Endothelial cell of umbilical vein (primary cell): ENCODE results near the gene ENHO. TPM values are rescaled to one million over a fixed set of nuclear protein-coding genes. Genes with fewer than 3 reads are reported as not detected.

Source experiments
- BruUV-seq: library from RNA; stranded (reverse); fragments of 400-500 nt; replicated peaks from 2 replicates; lab custom pipeline; 2021; lab: Mats Ljungman, UMichigan
- CTCF ChIA-PET: fragments of 300-600, 350-600 bp; sonication (Branson Sonifier 250); formaldehyde crosslinking; loops from one replicate; lab custom pipeline; 2021; ENCODE audit warnings: antibody characterized with exemption, inconsistent platforms; lab: Charles Lee
- POLR2A ChIA-PET: fragments of 300-600, 350-600 bp; sonication (Branson Sonifier 250); formaldehyde crosslinking; loops from one replicate; lab custom pipeline; 2021; ENCODE audit warnings: antibody characterized with exemption, inconsistent platforms; lab: Charles Lee
- DNase-seq: peaks from one replicate; pipeline ENCODE4 v3.0.0-alpha.2; 2011; ENCODE audit warnings: low read depth, low spot score
- FAIRE-seq: peaks from 2 replicates; lab custom pipeline; 2011; peaks lifted over from hg19 to GRCh38; lab: Jason Lieb, UNC
- H2AFZ ChIP-seq: 2 replicates; pipeline ENCODE4 v1.6.0; 2012; ENCODE audit warnings: low read depth, low read length, control low read depth, inconsistent platforms
- H3K27ac ChIP-seq: 2 replicates; pipeline ENCODE4 v1.5.1; 2011; ENCODE audit warnings: low read depth, mild to moderate bottlenecking, control low read depth, low read length, moderate library complexity; ENCODE audit not compliant: insufficient read depth
- H3K27me3 ChIP-seq, 2 experiments: 2 replicates each; pipeline versions ENCODE4 v1.6.0 to v1.6.1; 2011; ENCODE audit warnings: low read length in 2 of 2, mixed read lengths in 1 of 2; ENCODE audit not compliant: control insufficient read depth in 2 of 2, insufficient read depth in 2 of 2
- H3K36me3 ChIP-seq, 2 experiments: 2 replicates in 1 of 2; 3 replicates in 1 of 2; pipeline ENCODE4 v1.5.1; 2011; ENCODE audit warnings: low read length in 2 of 2, mild to moderate bottlenecking in 1 of 2, moderate library complexity in 1 of 2; ENCODE audit not compliant: control insufficient read depth in 2 of 2, insufficient read depth in 2 of 2; ENCODE audit errors: extremely low read depth in 1 of 2
- H3K4me1 ChIP-seq: 3 replicates; pipeline ENCODE4 v1.5.1; 2011; ENCODE audit warnings: mild to moderate bottlenecking, low read length; ENCODE audit not compliant: control insufficient read depth, insufficient read depth; ENCODE audit errors: extremely low read depth
- H3K4me2 ChIP-seq: 2 replicates; pipeline ENCODE4 v1.6.1; 2011; ENCODE audit warnings: low read length, control low read depth, mixed read lengths; ENCODE audit not compliant: insufficient read depth
- H3K4me3 ChIP-seq, 3 experiments: fragments of 200-600 bp in 1 of 3; sonication (generic), shearing (Covaris generic) in 1 of 3; replicated peaks in 1 of 3; 2 replicates each; pipeline ENCODE4 v1.5.1; 2011 to 2016; ENCODE audit warnings: control low read depth in 3 of 3, low read length in 3 of 3, mild to moderate bottlenecking in 2 of 3, inconsistent platforms in 1 of 3, low read depth in 1 of 3, moderate library complexity in 1 of 3; ENCODE audit not compliant: insufficient read depth in 1 of 3
- H3K79me2 ChIP-seq: 2 replicates; pipeline ENCODE4 v1.6.0; 2012; ENCODE audit warnings: low read length, inconsistent platforms; ENCODE audit not compliant: control insufficient read depth, insufficient read depth
- H3K9ac ChIP-seq: replicated peaks from 2 replicates; pipeline ENCODE3; 2011; ENCODE audit warnings: low read length, control low read depth; ENCODE audit not compliant: insufficient read depth; ENCODE audit errors: extremely low read depth
- H3K9me1 ChIP-seq: replicated peaks from 3 replicates; pipeline ENCODE4 v1.6.0; 2011; ENCODE audit warnings: mild to moderate bottlenecking, low read length; ENCODE audit not compliant: control insufficient read depth, insufficient read depth; ENCODE audit errors: extremely low read depth
- H3K9me3 ChIP-seq: replicated peaks from 2 replicates; pipeline ENCODE4 v1.5.1; 2012; ENCODE audit warnings: low read length, inconsistent platforms; ENCODE audit not compliant: control insufficient read depth, insufficient read depth
- H4K20me1 ChIP-seq: replicated peaks from 2 replicates; pipeline ENCODE3; 2011; ENCODE audit warnings: mild to moderate bottlenecking, low read length; ENCODE audit not compliant: control insufficient read depth, insufficient read depth; ENCODE audit errors: extremely low read depth
- CTCF ChIP-seq, 2 donors: IDR thresholded peaks; 1 replicate in 1 of 2; 2 replicates in 1 of 2; pipeline ENCODE4 v1.5.1; 2011; ENCODE audit warnings: low read length in 2 of 2, mild to moderate bottlenecking in 2 of 2, moderate library complexity in 2 of 2, control low read depth in 1 of 2, inconsistent platforms in 1 of 2, low read depth in 1 of 2; ENCODE audit not compliant: insufficient read depth in 1 of 2; ENCODE audit errors: extremely low read depth in 1 of 2
- EZH2 ChIP-seq: IDR thresholded peaks from 2 replicates; pipeline ENCODE4 v1.6.1; 2012; ENCODE audit warnings: borderline replicate concordance, low read depth, mild to moderate bottlenecking, moderate library complexity, low read length, inconsistent platforms; ENCODE audit not compliant: severe bottlenecking
- FOS ChIP-seq: IDR thresholded peaks from 2 replicates; pipeline ENCODE4 v1.6.1; 2011; ENCODE audit warnings: mild to moderate bottlenecking, low read length, moderate library complexity, borderline replicate concordance; ENCODE audit not compliant: insufficient read depth
- GATA2 ChIP-seq: IDR thresholded peaks from 2 replicates; pipeline ENCODE4 v1.7.0; 2011; ENCODE audit warnings: low read depth, mild to moderate bottlenecking, moderate library complexity, mixed read lengths, low read length; ENCODE audit not compliant: insufficient read length, insufficient read depth
- JUN ChIP-seq: IDR thresholded peaks from 2 replicates; pipeline ENCODE4 v1.6.1; 2011; ENCODE audit warnings: borderline replicate concordance, low read depth; ENCODE audit not compliant: insufficient read length, insufficient read depth
- MYC ChIP-seq: IDR thresholded peaks from one replicate; pipeline ENCODE4 v1.6.1; 2011; ENCODE audit warnings: mild to moderate bottlenecking, low read depth, low read length
- POLR2A ChIP-seq: IDR thresholded peaks from 2 replicates; pipeline ENCODE4 v1.6.1; 2012; ENCODE audit warnings: low read depth, mild to moderate bottlenecking, control low read depth, low read length
- POLR2AphosphoS5 ChIP-seq: IDR thresholded peaks from 2 replicates; pipeline ENCODE4 v1.6.1; 2012; ENCODE audit warnings: low read depth, mild to moderate bottlenecking, control low read depth, low read length, moderate library complexity; ENCODE audit not compliant: insufficient read depth
- dilution Hi-C: fragments of 300-500 bp; cut with MboI; formaldehyde crosslinking; loops from one replicate; pipeline ENCODE4 v1.15.0; 2019; ENCODE audit warnings: low sequenced_read_pairs; ENCODE audit not compliant: extremely low pct_ligation_motif_present
- intact Hi-C: fragments of 100-400 bp; cut with micrococcal nuclease; formaldehyde crosslinking; loops from one replicate; pipeline ENCODE4 v1.10.0; 2022
- polyA plus RNA-seq, 4 experiments: library from polyadenylated mRNA; depleted of rRNA in 3 of 4; stranded (reverse) in 3 of 4; unstranded in 1 of 4; fragments of >200 nt; gene quantifications; 2 replicates each; pipeline versions ENCODE4 v1.2.1 to v1.2.3, GENCODE V29; 2011 to 2012; ENCODE audit warnings: missing spikeins in 1 of 4
- total RNA-seq: library from RNA; stranded (reverse); gene quantifications from 2 replicates; pipeline ENCODE4 v1.2.3, GENCODE V29; 2021
- TF ChIP-seq, protein P1 (sequence below): IDR thresholded peaks from 2 replicates; pipeline ENCODE4 v1.6.1; 2011; ENCODE audit not compliant: insufficient read depth, insufficient read length

ENHO gene
- total and polyA plus RNA-seq, 2 donors (not counting 3 experiments of a cell fraction or from before 2014, with no cell fraction given) = 0.10 TPM; not detected in 1

GRCh38 chr9:34568774-34569173 lies 46.0 kb upstream of the ENHO start:
- Histone ChIP-seq H3K4me3 (no peak overlapping the region), H3K9me1 (no peaks in the 10 kb centered on the region), H2AFZ (no peak overlapping the region), H3K36me3 (no peaks in the 10 kb centered on the region), H3K27me3 (peaks cover 2 to 5% of the 10 kb centered on the region in 2 experiments), H3K9me3 (no peaks in the 10 kb centered on the region), H3K4me1 (no peaks in the 10 kb centered on the region), H3K4me2 (no peak overlapping the region), H3K79me2 (no peaks in the 10 kb centered on the region), H3K9ac (no peak overlapping the region), H3K27ac (no peak overlapping the region), H4K20me1 (no peaks in the 10 kb centered on the region)
- CTCF ChIA-PET = interaction anchor here (1.0 to 2.4 kb wide), 2 partner anchors 21 to 23 kb away, joined by 3 to 11 read pairs; no protein-coding TSS in a partner anchor
- DNase-seq (no peak), FAIRE-seq (no peak)
- POLR2A ChIA-PET = no interaction called here
- TF ChIP-seq, protein P1, sequence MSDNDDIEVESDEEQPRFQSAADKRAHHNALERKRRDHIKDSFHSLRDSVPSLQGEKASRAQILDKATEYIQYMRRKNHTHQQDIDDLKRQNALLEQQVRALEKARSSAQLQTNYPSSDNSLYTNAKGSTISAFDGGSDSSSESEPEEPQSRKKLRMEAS = no peak
- TF ChIP-seq POLR2AphosphoS5 (no peak), FOS (no peak), CTCF (IDR thresholded peaks at IDR 0.05; ENCODE audit: extremely low read depth in 1 of 2, insufficient read depth in 1 of 2, low read depth in 1 of 2, low read length in 2 of 2) (no peak), MYC (no peak), EZH2 (no peak), JUN (no peak), GATA2 (no peak), POLR2A (no peak)
- dilution Hi-C loops = no loop called here
- intact Hi-C loops = no loop called here
- BruUV-seq = no TSS peak
